GM12878 (cell line): Measurements from ENCODE around the gene SEPHS2. TPM values are rescaled to one million over a fixed set of nuclear protein-coding genes. Genes with fewer than 3 reads are reported as not detected.

Experiments
- ATAC-seq: fragments of 200-7000 bp; cut with Tn5 transposase; 3 replicates; pipeline ENCODE4 v1.9.1; 2020; ENCODE audit warnings: mild to moderate bottlenecking, moderate library complexity
- BruUV-seq: library from RNA; stranded (reverse); fragments of 400-500 nt; replicated peaks from 2 replicates; lab custom pipeline; 2021; lab: Mats Ljungman, UMichigan
- CTCF ChIA-PET: fragments of 300-600 bp; sonication (Branson Sonifier 250); formaldehyde crosslinking; extraction: SDS; loops from one replicate; lab custom pipeline; 2021; ENCODE audit warnings: inconsistent platforms; lab: Yijun Ruan, JAX
- POLR2A ChIA-PET: fragments of 350-600 bp; formaldehyde crosslinking; extraction: SDS; loops from one replicate; lab custom pipeline; 2021; ENCODE audit warnings: inconsistent platforms; lab: Charles Lee
- RAD21 ChIA-PET: fragments of 300-600 bp; sonication (Branson Sonifier 250); formaldehyde crosslinking; loops from one replicate; lab custom pipeline; 2023; ENCODE audit warnings: antibody characterized with exemption; ENCODE audit not compliant: unreplicated experiment; lab: Charles Lee
- SMC1A ChIA-PET: fragments of 300-600 bp; sonication (Branson Sonifier 250); formaldehyde crosslinking; loops from one replicate; lab custom pipeline; 2023; ENCODE audit not compliant: unreplicated experiment, uncharacterized antibody; lab: Charles Lee
- DNase-seq: peaks from one replicate; pipeline ENCODE4 v3.0.0-alpha.2; 2011; ENCODE audit warnings: low read depth, low spot score
- FAIRE-seq: peaks from 3 replicates; lab custom pipeline; 2011; peaks lifted over from hg19 to GRCh38; lab: Jason Lieb, UNC
- H2AFZ ChIP-seq: 2 replicates; pipeline ENCODE4 v1.6.0; 2011; ENCODE audit warnings: low read depth, low read length, control low read depth; ENCODE audit not compliant: control insufficient read depth
- H3K27ac ChIP-seq: 2 replicates; pipeline ENCODE4 v1.5.1; 2011; ENCODE audit warnings: control low read depth; ENCODE audit not compliant: control insufficient read depth, insufficient read depth
- H3K27me3 ChIP-seq, 2 experiments: replicated peaks in 1 of 2; 2 replicates each; pipeline versions ENCODE4 v1.6.0 to v1.6.1; 2011; ENCODE audit warnings: low read length in 1 of 2; ENCODE audit not compliant: control insufficient read depth in 2 of 2, insufficient read depth in 2 of 2
- H3K36me3 ChIP-seq, 2 experiments: 2 replicates each; pipeline ENCODE4 v1.5.1; 2011; ENCODE audit warnings: low read length in 1 of 2; ENCODE audit not compliant: control insufficient read depth in 2 of 2, insufficient read depth in 2 of 2
- H3K4me1 ChIP-seq: 2 replicates; pipeline ENCODE4 v1.6.1; 2011; ENCODE audit warnings: mild to moderate bottlenecking, low read length, moderate library complexity, mixed read lengths; ENCODE audit not compliant: control insufficient read depth, insufficient read depth
- H3K4me2 ChIP-seq: 2 replicates; pipeline ENCODE4 v1.6.0; 2011; ENCODE audit warnings: control low read depth; ENCODE audit not compliant: control insufficient read depth, insufficient read depth
- H3K4me3 ChIP-seq: fragments of 200-600 bp; sonication (generic); 2 replicates; pipeline ENCODE4 v1.5.1; 2016
- H3K79me2 ChIP-seq: 2 replicates; pipeline ENCODE4 v1.6.0; 2011; ENCODE audit warnings: low read length; ENCODE audit not compliant: control insufficient read depth, insufficient read depth
- H3K9ac ChIP-seq: 2 replicates; pipeline ENCODE4 v1.8.0; 2011; ENCODE audit warnings: low read length, control low read depth, mixed read lengths; ENCODE audit not compliant: control insufficient read depth, insufficient read depth
- H3K9me3 ChIP-seq: replicated peaks from 3 replicates; pipeline ENCODE4 v1.5.1; 2011; ENCODE audit warnings: mild to moderate bottlenecking, low read length; ENCODE audit not compliant: control insufficient read depth, insufficient read depth
- H4K20me1 ChIP-seq: 2 replicates; pipeline ENCODE4 v1.6.0; 2011; ENCODE audit not compliant: control insufficient read depth, insufficient read depth
- CREB1 ChIP-seq: IDR thresholded peaks from 2 replicates; pipeline ENCODE4 v1.6.1; 2012; ENCODE audit warnings: low read depth, mild to moderate bottlenecking, inconsistent platforms
- DPF2 ChIP-seq: fragments of 450-650 bp; IDR thresholded peaks from 2 replicates; pipeline ENCODE4 v1.6.1; 2017; ENCODE audit warnings: mild to moderate bottlenecking
- IKZF2 ChIP-seq, 2 experiments: fragments of 450-650 bp; IDR thresholded peaks; 2 replicates each; pipeline ENCODE4 v1.6.1; 2017; ENCODE audit warnings: mild to moderate bottlenecking in 2 of 2, moderate library complexity in 2 of 2
- KAT2A ChIP-seq: conservative IDR thresholded peaks from 2 replicates; pipeline ENCODE4 v1.6.1; 2011; ENCODE audit warnings: low read depth, low read length; ENCODE audit not compliant: control insufficient read depth
- KLF5 ChIP-seq: fragments of 450-650 bp; IDR thresholded peaks from 2 replicates; pipeline ENCODE4 v1.6.1; 2014; ENCODE audit warnings: mild to moderate bottlenecking; ENCODE audit not compliant: partially characterized antibody
- MTA3 ChIP-seq: IDR thresholded peaks from 2 replicates; pipeline ENCODE4 v1.6.1; 2012; ENCODE audit warnings: low read length, inconsistent platforms, borderline replicate concordance
- NR2F1 ChIP-seq: fragments of 450-650 bp; conservative IDR thresholded peaks from 2 replicates; pipeline ENCODE4 v1.6.1; 2017; ENCODE audit warnings: mild to moderate bottlenecking
- RCOR1 ChIP-seq: conservative IDR thresholded peaks from 2 replicates; pipeline ENCODE4 v1.6.1; 2012; ENCODE audit warnings: low read depth, low read length, improper control_type of control experiment
- WGBS: methylation state at CpG from one replicate; pipeline ENCODE4 v1.1.6; 2016; ENCODE audit warnings: low lambda C conversion rate; ENCODE audit not compliant: insufficient replicate concordance, insufficient coverage; ENCODE audit errors: missing lambda C conversion rate; 5-methylcytosine and 5-hydroxymethylcytosine counted together
- in situ Hi-C: fragments of 300-500 bp; cut with MboI; formaldehyde crosslinking; loops from 9 replicates; pipeline ENCODE4 v1.14.3; 2018; ENCODE audit warnings: mixed read lengths
- intact Hi-C: fragments of 100-400 bp; cut with micrococcal nuclease; formaldehyde crosslinking; loops from one replicate; pipeline ENCODE4 v1.14.2; 2022; ENCODE audit not compliant: unreplicated experiment
- polyA plus RNA-seq, 11 experiments: library from polyadenylated mRNA; depleted of rRNA in 4 of 11; unstranded in 6 of 11; stranded (reverse) in 5 of 11; fragments of >200 nt; fragmentation: Nextera tagmentation in 4 of 11; fragmentation: Illumina TruSeq in 1 of 11; extraction: Ambion mirVana in 4 of 11; extraction: Trizol in 1 of 11; gene quantifications; 1 replicate in 1 of 11; 2 replicates in 10 of 11; pipeline versions ENCODE4 v1.2.1 to v1.2.3, GENCODE V29; 2011 to 2016; ENCODE audit warnings: inconsistent platforms in 2 of 11, missing spikeins in 2 of 11, low read depth in 1 of 11
- total RNA-seq, 4 experiments: library from RNA; depleted of rRNA in 3 of 4; stranded (reverse); fragments of >200 nt in 3 of 4; fragmentation: Illumina TruSeq in 1 of 4; extraction: Trizol in 1 of 4; gene quantifications; 2 replicates each; pipeline versions ENCODE4 v1.2.1 to v1.2.3, GENCODE V29; 2013 to 2021
- TF ChIP-seq, protein P1 (sequence below): IDR thresholded peaks from 2 replicates; pipeline ENCODE4 v1.6.1; 2011; ENCODE audit warnings: borderline replicate concordance, low read depth, mild to moderate bottlenecking, moderate library complexity, mixed read lengths, low read length; ENCODE audit not compliant: insufficient read depth; ENCODE audit errors: extremely low read length
- TF ChIP-seq, protein P2 (sequence below): fragments of 450-650 bp; formaldehyde crosslinking; IDR thresholded peaks from 2 replicates; pipeline ENCODE4 v1.4.0; 2020; ENCODE audit warnings: mild to moderate bottlenecking, moderate library complexity

SEPHS2 gene
- total and polyA plus RNA-seq, 10 of the 15 experiments (the other 5 are each of a cell fraction or from before 2014, with no cell fraction given) = 21.6 to 99.8 (median 72.9) TPM

DNA sequence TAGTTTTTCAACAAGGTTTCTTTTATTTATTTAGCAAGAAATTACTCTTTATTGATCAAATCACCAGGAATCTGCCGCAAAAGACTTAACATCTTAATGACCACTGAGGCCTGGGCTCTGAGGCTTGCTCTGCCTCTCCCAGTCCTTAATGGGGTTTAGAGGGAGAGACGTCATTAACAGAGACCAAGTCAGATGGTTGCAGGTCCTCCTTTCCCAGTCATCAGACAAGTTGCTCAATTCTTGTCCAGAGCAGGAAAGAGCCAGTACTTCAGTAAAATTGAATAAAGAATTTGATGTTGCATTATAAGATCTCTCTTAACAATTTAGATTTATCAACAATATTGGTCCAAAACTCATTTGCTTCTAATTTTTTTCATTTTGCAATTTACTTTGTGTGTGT is 2.0 kb downstream of the SEPHS2 start:
- ChIA-PET RAD21 (interaction anchor here (2.7 kb wide), 1 partner anchor 13 kb away, joined by 15 read pairs; the partner anchor contains the start of gene DCTPP1), POLR2A (interaction anchor here (0.6 kb wide), 1 partner anchor 42 kb away, joined by 4 read pairs; no protein-coding TSS in a partner anchor), SMC1A (interaction anchor here (1.3 to 19.4 kb wide), 3 partner anchors 14 to 28 kb away, joined by 3 to 431 read pairs (median 13); partner anchors contain the start of genes DCTPP1 and ITGAL), CTCF (interaction anchor here (1.1 to 8.2 kb wide), 4 partner anchors 14 to 91 kb away, joined by 3 to 60 read pairs (median 32); partner anchors contain the start of genes DCTPP1 and ZNF747)
- Histone ChIP-seq H4K20me1 (no peaks in the 10 kb centered on the region), H3K79me2 (peaks cover 18% of the 10 kb centered on the region), H3K9me3 (no peaks in the 10 kb centered on the region), H3K27ac (no peak overlapping the region), H3K4me2 (no peak overlapping the region), H3K4me1 (peaks cover 17% of the 10 kb centered on the region), H3K36me3 (peaks cover 0 to 2% of the 10 kb centered on the region in 2 experiments; a peak in 2 of 4 replicates), H2AFZ (no peak overlapping the region), H3K27me3 (no peaks in the 10 kb centered on the region), H3K4me3 (no peak overlapping the region), H3K9ac (no peak overlapping the region)
- intact Hi-C loops (loop anchor here (2.0 kb wide), 1 partner anchor 29 kb away; the partner anchor contains the start of gene ITGAL), in situ Hi-C loops (no loop called here)
- ATAC-seq = no peak
- FAIRE-seq = no peak
- TF ChIP-seq, protein P1, sequence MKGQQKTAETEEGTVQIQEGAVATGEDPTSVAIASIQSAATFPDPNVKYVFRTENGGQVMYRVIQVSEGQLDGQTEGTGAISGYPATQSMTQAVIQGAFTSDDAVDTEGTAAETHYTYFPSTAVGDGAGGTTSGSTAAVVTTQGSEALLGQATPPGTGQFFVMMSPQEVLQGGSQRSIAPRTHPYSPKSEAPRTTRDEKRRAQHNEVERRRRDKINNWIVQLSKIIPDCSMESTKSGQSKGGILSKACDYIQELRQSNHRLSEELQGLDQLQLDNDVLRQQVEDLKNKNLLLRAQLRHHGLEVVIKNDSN = no peak
- 0 out of 2 replicates have a peak, but pooled peaks have one; percentile 10 for TF ChIP-seq MTA3
- DNase-seq = no peak
- no TSS peak for BruUV-seq
- WGBS = 100% methylated on average over 2 of the region's 2 CpGs

DNA sequence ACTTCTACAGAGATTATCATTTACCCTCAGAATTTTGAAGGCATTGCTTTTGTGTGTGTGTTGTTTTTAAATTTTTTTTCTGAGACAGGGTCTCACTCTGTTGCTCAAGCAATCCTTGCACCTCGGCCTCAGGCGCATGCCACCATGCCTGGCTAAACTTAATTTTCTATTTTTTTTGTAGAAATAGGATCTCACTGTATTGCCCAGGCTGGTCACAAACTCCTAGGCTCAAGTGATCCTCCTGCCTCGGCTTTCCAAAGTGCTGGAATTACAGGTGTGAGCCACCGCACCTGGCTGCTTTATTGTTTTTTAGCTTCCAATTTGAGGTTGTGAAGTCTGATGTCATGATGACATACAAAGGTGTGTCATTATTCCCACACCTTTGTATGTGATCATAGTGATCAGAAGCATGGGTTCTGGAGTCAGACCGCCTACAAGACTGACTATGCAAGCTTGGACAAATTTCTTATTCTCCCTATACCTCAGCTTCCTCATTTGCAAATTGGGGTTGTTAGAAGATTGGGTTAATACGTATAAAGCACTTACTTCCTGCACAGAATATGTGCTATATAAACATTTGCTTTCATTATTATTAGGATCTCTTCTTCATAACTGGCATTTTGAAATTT is 5.8 kb downstream of the SEPHS2 start:
- intact Hi-C loops = no loop called here
- H3K4me2 ChIP-seq = no peak overlapping the region
- peak; percentile 55 for ATAC-seq
- ChIA-PET POLR2A (interaction anchor here (0.6 to 2.6 kb wide), 5 partner anchors 9 to 158 kb away, joined by 3 to 10 read pairs (median 6); no protein-coding TSS in a partner anchor), SMC1A (interaction anchor here (0.6 to 4.1 kb wide), 5 partner anchors 9 to 95 kb away, joined by 3 to 18 read pairs (median 9); partner anchors contain the start of genes DCTPP1, ITGAL and ZNF747), RAD21 (interaction anchor here (1.9 to 2.5 kb wide), 2 partner anchors 10 to 16 kb away, joined by 5 to 10 read pairs; partner anchors contain the start of gene DCTPP1), CTCF (interaction anchor here (0.5 to 1.8 kb wide), 6 partner anchors 9 to 172 kb away, joined by 3 to 9 read pairs (median 6); partner anchors contain the start of gene DCTPP1)
- no TSS peak for BruUV-seq
- peaks cover 9% of the 10 kb centered on the region for H3K79me2 ChIP-seq
- H3K4me3 ChIP-seq = no peak overlapping the region
- H3K4me1 ChIP-seq = peaks cover 15% of the 10 kb centered on the region
- no peak overlapping the region for H2AFZ ChIP-seq
- no peaks in the 10 kb centered on the region for H3K9me3 ChIP-seq
- FAIRE-seq = no peak
- WGBS = 54% methylated on average over 6 of the region's 6 CpGs
- H3K36me3 ChIP-seq = peaks cover 0 to 2% of the 10 kb centered on the region in 2 experiments; a peak in 2 of 4 replicates
- no peaks in the 10 kb centered on the region for H3K27me3 ChIP-seq
- no peak overlapping the region for H3K9ac ChIP-seq
- DNase-seq = no peak
- in situ Hi-C loops = no loop called here
- H3K27ac ChIP-seq = no peak overlapping the region
- no peaks in the 10 kb centered on the region for H4K20me1 ChIP-seq
- no peak for TF ChIP-seq RCOR1
- TF ChIP-seq CREB1 = peak; percentile 86
- no peak for TF ChIP-seq KLF5
- TF ChIP-seq IKZF2 (IDR thresholded peaks at IDR 0.05) = peak in 1 of 2 experiments; percentile 20; a peak in 1 of 4 replicates
- TF ChIP-seq KAT2A = no peak
- no peak for TF ChIP-seq NR2F1
- TF ChIP-seq DPF2 = no peak
- TF ChIP-seq, protein P2, sequence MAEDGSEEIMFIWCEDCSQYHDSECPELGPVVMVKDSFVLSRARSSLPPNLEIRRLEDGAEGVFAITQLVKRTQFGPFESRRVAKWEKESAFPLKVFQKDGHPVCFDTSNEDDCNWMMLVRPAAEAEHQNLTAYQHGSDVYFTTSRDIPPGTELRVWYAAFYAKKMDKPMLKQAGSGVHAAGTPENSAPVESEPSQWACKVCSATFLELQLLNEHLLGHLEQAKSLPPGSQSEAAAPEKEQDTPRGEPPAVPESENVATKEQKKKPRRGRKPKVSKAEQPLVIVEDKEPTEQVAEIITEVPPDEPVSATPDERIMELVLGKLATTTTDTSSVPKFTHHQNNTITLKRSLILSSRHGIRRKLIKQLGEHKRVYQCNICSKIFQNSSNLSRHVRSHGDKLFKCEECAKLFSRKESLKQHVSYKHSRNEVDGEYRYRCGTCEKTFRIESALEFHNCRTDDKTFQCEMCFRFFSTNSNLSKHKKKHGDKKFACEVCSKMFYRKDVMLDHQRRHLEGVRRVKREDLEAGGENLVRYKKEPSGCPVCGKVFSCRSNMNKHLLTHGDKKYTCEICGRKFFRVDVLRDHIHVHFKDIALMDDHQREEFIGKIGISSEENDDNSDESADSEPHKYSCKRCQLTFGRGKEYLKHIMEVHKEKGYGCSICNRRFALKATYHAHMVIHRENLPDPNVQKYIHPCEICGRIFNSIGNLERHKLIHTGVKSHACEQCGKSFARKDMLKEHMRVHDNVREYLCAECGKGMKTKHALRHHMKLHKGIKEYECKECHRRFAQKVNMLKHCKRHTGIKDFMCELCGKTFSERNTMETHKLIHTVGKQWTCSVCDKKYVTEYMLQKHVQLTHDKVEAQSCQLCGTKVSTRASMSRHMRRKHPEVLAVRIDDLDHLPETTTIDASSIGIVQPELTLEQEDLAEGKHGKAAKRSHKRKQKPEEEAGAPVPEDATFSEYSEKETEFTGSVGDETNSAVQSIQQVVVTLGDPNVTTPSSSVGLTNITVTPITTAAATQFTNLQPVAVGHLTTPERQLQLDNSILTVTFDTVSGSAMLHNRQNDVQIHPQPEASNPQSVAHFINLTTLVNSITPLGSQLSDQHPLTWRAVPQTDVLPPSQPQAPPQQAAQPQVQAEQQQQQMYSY (CRISPR knock-in tag) = no peak
